SK-N-MC (cell line): ENCODE results near the gene LAPTM5.

ENCODE experiments used
- DNase-seq: peaks from one replicate; pipeline ENCODE4 v3.0.0-alpha.2; 2011; ENCODE audit warnings: low read depth, low spot score
- H3K27ac ChIP-seq: fragments of 200-600 bp; sonication (generic); 2 replicates; pipeline ENCODE4 v1.5.1; 2016; ENCODE audit warnings: mixed run types
- H3K36me3 ChIP-seq: fragments of 200-600 bp; sonication (generic); 2 replicates; pipeline ENCODE4 v1.6.1; 2017; ENCODE audit warnings: antibody characterized with exemption, low read length, mixed read lengths; ENCODE audit not compliant: insufficient read depth
- H3K4me3 ChIP-seq: fragments of 200-600 bp; sonication (generic); 2 replicates; pipeline ENCODE4 v1.5.1; 2016
- H3K9ac ChIP-seq: fragments of 200-600 bp; sonication (generic); 2 replicates; pipeline ENCODE4 v1.8.0; 2017; ENCODE audit warnings: mixed run types, mixed read lengths; ENCODE audit not compliant: insufficient read length
- H3K9me3 ChIP-seq: fragments of 200-600 bp; sonication (generic); 2 replicates; pipeline ENCODE4 v1.6.1; 2017; ENCODE audit warnings: low read depth, mild to moderate bottlenecking, antibody characterized with exemption, low read length, moderate library complexity, mixed read lengths
- EZH2 ChIP-seq: fragments of 200-600 bp; sonication (generic); IDR thresholded peaks from one replicate; pipeline ENCODE4 v1.6.1; 2017; ENCODE audit warnings: antibody characterized with exemption
- FOXP2 ChIP-seq: optimal IDR thresholded peaks from 2 replicates; pipeline ENCODE3; 2011; ENCODE audit warnings: mild to moderate bottlenecking, moderate library complexity; ENCODE audit not compliant: insufficient read depth; ENCODE audit errors: extremely low read length, control extremely low read depth
- POLR2AphosphoS5 ChIP-seq: IDR thresholded peaks from 2 replicates; pipeline ENCODE4 v1.6.1; 2012; ENCODE audit warnings: mild to moderate bottlenecking, low read depth, low read length, borderline replicate concordance

Gene LAPTM5

DNA sequence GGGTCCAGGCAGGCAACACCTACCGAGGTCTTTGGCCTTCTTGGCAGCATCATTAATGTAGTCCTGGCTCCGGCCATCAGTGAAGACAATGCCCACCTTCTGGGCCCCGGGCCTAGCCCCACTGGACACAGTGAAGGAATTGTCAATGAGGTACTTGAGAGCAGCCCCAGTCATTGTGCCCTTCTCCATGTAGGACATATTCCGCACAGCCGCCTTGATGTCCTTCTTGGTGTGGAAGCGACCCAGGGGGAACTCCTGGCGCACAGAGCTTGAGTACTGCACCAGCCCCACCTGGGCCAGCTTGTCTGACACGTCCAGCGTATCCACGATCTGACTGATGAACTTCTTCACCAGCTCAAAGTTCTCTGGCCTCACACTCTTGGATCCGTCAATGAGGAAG is 41.7 kb downstream of the LAPTM5 start:
- Histone ChIP-seq H3K9ac (no peak overlapping the region), H3K4me3 (no peak overlapping the region)
- TF ChIP-seq EZH2 (no peak), FOXP2 (no peak), POLR2AphosphoS5 (no peak)

GRCh38 chr1:30715216-30715615 is 42.4 kb downstream of the LAPTM5 start:
- H3K36me3 ChIP-seq = no peaks in the 10 kb centered on the region
- no peak for TF ChIP-seq FOXP2
- TF ChIP-seq EZH2 = no peak
- no peak for TF ChIP-seq POLR2AphosphoS5
- H3K4me3 ChIP-seq = no peak overlapping the region
- DNase-seq = no peak
- no peak overlapping the region for H3K27ac ChIP-seq
- no peaks in the 10 kb centered on the region for H3K9me3 ChIP-seq
- no peak overlapping the region for H3K9ac ChIP-seq

More for the DNA sequence above, 41.7 kb downstream of the LAPTM5 start:
- H3K36me3 ChIP-seq = no peaks in the 10 kb centered on the region
- no peaks in the 10 kb centered on the region for H3K9me3 ChIP-seq
- no peak for DNase-seq
- no peak overlapping the region for H3K27ac ChIP-seq

DNA sequence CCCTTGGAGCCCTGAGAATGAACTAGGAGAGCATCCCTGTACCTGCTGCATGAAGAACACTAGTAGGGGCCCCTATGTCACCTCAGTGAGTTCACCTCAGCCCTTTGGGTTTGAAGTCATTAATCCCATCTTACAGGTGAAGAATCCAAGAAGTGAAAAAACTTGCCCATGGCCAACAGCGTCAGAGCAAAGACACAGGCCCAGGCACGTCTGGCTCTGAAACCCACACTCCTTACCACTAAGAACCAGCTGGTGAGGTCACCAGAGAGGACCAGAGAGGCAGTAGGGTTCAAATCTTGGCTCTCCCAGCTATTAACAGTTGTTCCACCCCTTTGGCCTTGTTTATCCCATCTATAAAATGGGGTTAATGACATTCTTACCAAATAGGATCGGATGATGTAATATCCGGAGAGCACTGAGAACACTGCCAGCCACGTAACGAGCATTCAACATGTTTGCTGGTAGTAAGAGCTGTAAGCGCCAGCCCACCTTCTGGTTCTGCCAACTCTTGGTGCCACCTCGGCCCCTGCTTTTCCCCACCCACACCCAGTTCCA is 43.0 kb downstream of the LAPTM5 start:
- no peaks in the 10 kb centered on the region for H3K36me3 ChIP-seq
- H3K9ac ChIP-seq = no peak overlapping the region
- DNase-seq = no peak
- TF ChIP-seq FOXP2 (no peak), EZH2 (no peak), POLR2AphosphoS5 (no peak)
- H3K27ac ChIP-seq = no peak overlapping the region
- H3K4me3 ChIP-seq = no peak overlapping the region
- no peaks in the 10 kb centered on the region for H3K9me3 ChIP-seq

DNA sequence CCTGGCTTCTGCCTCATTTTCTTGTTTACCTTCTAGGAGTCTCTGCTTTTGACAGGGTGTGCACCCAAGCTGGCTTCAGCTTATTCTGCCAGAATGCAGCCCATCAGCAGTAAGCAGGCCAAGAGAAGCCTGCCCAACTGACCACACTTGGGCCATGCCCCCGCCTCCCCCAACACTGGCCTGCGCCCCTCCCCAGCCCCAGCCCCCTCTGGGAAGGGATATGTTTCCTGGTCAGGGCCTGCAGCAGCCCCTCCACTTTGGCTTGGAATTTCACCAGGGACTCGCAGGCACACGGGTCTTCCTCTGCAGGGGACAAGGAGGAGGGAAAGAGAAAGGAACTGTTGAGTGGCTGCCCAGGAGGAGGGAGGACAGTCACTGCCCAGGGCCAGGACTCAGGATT is 43.5 kb downstream of the LAPTM5 start:
- no peak overlapping the region for H3K27ac ChIP-seq
- H3K36me3 ChIP-seq = no peaks in the 10 kb centered on the region
- H3K9me3 ChIP-seq = no peaks in the 10 kb centered on the region
- TF ChIP-seq POLR2AphosphoS5 (no peak), FOXP2 (no peak), EZH2 (no peak)
- no peak overlapping the region for H3K9ac ChIP-seq
- no peak for DNase-seq
- no peak overlapping the region for H3K4me3 ChIP-seq

DNA sequence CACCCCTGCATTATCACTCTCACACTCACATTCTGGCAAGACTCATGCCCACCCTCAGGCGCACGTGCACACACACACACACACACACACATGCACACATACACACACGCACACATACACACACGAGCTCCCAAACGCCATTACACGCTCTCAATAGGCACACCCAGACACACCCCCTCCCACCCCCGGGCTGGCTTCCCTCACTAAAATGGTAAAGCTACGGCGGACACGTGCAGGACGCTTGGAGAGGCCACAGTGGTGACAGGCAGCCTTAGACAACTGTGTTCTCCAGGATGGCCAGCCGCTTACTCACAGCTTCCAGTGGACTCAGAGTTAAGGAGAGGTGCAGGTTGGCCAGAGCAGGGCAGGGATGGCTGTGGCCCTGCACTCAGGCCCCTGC is 44.3 kb downstream of the LAPTM5 start:
- H3K9ac ChIP-seq = no peak overlapping the region
- H3K36me3 ChIP-seq = no peaks in the 10 kb centered on the region
- no peak overlapping the region for H3K27ac ChIP-seq
- no peaks in the 10 kb centered on the region for H3K9me3 ChIP-seq
- no peak for DNase-seq
- H3K4me3 ChIP-seq = no peak overlapping the region
- TF ChIP-seq FOXP2 (no peak), EZH2 (no peak), POLR2AphosphoS5 (no peak)

DNA sequence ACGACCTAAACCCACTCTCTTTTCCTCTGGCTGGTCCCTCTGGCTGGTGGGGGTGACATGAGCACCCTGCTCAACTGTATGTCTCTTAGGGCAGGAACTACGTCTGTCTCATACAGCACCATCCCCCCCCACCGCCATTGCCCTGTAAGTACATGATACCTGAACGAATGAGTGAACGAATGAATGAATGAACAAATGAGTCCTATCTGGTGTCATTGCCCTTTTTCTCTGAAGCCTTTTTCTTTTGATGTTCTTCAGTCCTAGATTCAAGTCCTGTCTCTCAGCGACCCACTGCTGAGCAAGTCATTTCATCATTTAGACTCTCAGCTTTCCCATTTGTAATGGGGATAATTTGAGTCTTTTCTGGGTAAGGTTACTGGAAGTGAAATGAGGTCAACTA is 45.0 kb downstream of the LAPTM5 start:
- H3K9me3 ChIP-seq = no peaks in the 10 kb centered on the region
- no peak overlapping the region for H3K4me3 ChIP-seq
- H3K9ac ChIP-seq = no peak overlapping the region
- no peaks in the 10 kb centered on the region for H3K36me3 ChIP-seq
- no peak for DNase-seq
- TF ChIP-seq EZH2 (no peak), POLR2AphosphoS5 (no peak), FOXP2 (no peak)
- no peak overlapping the region for H3K27ac ChIP-seq

DNA sequence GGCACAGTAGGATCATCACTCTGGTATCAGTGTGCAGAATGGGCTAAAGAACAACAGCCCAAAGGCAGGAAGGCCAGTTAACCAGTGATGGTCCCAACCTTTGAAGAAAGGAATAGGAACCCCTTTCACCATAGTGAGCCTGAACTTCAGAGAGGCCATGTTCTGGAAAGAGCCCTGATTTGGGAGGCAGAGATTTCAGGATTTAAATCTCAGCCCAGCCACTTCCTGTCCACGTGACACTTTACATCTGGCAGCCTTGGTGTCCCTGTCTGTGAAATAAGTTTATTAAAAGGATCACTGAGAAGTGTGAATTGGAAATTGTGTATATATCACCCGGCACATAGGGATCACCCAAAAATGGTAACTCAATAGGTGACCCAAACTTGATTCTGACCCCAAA is 47.2 kb downstream of the LAPTM5 start:
- no peak overlapping the region for H3K27ac ChIP-seq
- H3K4me3 ChIP-seq = no peak overlapping the region
- H3K36me3 ChIP-seq = no peaks in the 10 kb centered on the region
- DNase-seq = no peak
- no peaks in the 10 kb centered on the region for H3K9me3 ChIP-seq
- TF ChIP-seq EZH2 = no peak
- TF ChIP-seq POLR2AphosphoS5 = no peak
- TF ChIP-seq FOXP2 = no peak
- no peak overlapping the region for H3K9ac ChIP-seq

GRCh38 chr1:30708361-30708728 is 49.2 kb downstream of the LAPTM5 start:
- Histone ChIP-seq H3K36me3 (no peaks in the 10 kb centered on the region), H3K4me3 (no peak overlapping the region), H3K9ac (no peak overlapping the region), H3K27ac (no peak overlapping the region), H3K9me3 (no peaks in the 10 kb centered on the region)
- no peak for DNase-seq
- TF ChIP-seq FOXP2 (no peak), EZH2 (no peak), POLR2AphosphoS5 (no peak)

GRCh38 chr1:30707412-30708360 is 49.9 kb downstream of the LAPTM5 start:
- Histone ChIP-seq H3K9me3 (no peaks in the 10 kb centered on the region), H3K4me3 (no peak overlapping the region), H3K9ac (no peak overlapping the region), H3K27ac (no peak overlapping the region), H3K36me3 (no peaks in the 10 kb centered on the region)
- no peak for DNase-seq
- TF ChIP-seq POLR2AphosphoS5 (no peak), EZH2 (no peak), FOXP2 (no peak)
